Measurements from ENCODE around the gene NCAM1.

Gene NCAM1

GRCh38 chr11:112983887-112984286 is 22.7 kb downstream of the NCAM1 start:
- Histone ChIP-seq H2BK120ac (ENCODE audit: low read depth, low read length) (no peak overlapping the region), H3K4me2 (ENCODE audit: low read length, poor library complexity, severe bottlenecking) (no peak overlapping the region), H4K91ac (ENCODE audit: low read length) (no peak overlapping the region), H3K79me1 (replicated peaks; ENCODE audit: low read length, poor library complexity, severe bottlenecking) (no peaks in the 10 kb centered on the region), H2AK5ac (ENCODE audit: low read length, severe bottlenecking) (no peak overlapping the region), H3K4me1 (ENCODE audit: control insufficient read depth, insufficient read depth, low read depth, low read length) (no peaks in the 10 kb centered on the region), H3K36me3 (ENCODE audit: control insufficient read depth in 1 of 2, insufficient read depth in 2 of 2, low read depth in 1 of 2, low read length in 2 of 2) (no peaks in the 10 kb centered on the region), H3K4me3 (ENCODE audit: insufficient read depth in 1 of 2, low read depth in 1 of 2, low read length in 2 of 2) (no peak overlapping the region), H4K8ac (ENCODE audit: low read length) (no peak overlapping the region), H3K4ac (ENCODE audit: low read depth in 1 of 2, low read length in 2 of 2) (no peak overlapping the region), H3K18ac (ENCODE audit: low read depth in 1 of 2, low read length in 2 of 2) (no peak overlapping the region), H3K23ac (ENCODE audit: low read length in 2 of 2) (no peak overlapping the region), H2BK15ac (ENCODE audit: low read depth, poor library complexity, severe bottlenecking) (no peak overlapping the region), H2AFZ (ENCODE audit: low read depth, low read length) (no peak overlapping the region), H2BK12ac (ENCODE audit: low read length in 2 of 2) (no peak overlapping the region), H3K9me3 (ENCODE audit: control insufficient read depth, low read length) (peaks cover 10% of the 10 kb centered on the region), H2BK5ac (ENCODE audit: low read depth, low read length, poor library complexity, severe bottlenecking) (no peak overlapping the region), H3K14ac (ENCODE audit: low read length in 2 of 2) (no peak overlapping the region), H3K9ac (ENCODE audit: low read length) (no peak overlapping the region), H3K27me3 (ENCODE audit: control insufficient read depth in 1 of 2, insufficient read depth in 1 of 2, low read length in 2 of 2) (no peaks in the 10 kb centered on the region), H3K27ac (ENCODE audit: low read length, poor library complexity, severe bottlenecking) (no peak overlapping the region)
- WGBS, result no CpG with 5 or more reads among the region's 1 CpG
- no peak for DNase-seq

- Histone ChIP-seq H2BK12ac (ENCODE audit: low read length in 2 of 2) (no peak overlapping the region), H3K27me3 (ENCODE audit: control insufficient read depth in 1 of 2, insufficient read depth in 1 of 2, low read length in 2 of 2) (no peaks in the 10 kb centered on the region), H3K27ac (ENCODE audit: low read length, poor library complexity, severe bottlenecking) (no peak overlapping the region), H3K18ac (ENCODE audit: low read depth in 1 of 2, low read length in 2 of 2) (no peak overlapping the region), H2BK120ac (ENCODE audit: low read depth, low read length) (no peak overlapping the region), H3K4me2 (ENCODE audit: low read length, poor library complexity, severe bottlenecking) (no peak overlapping the region), H3K36me3 (ENCODE audit: control insufficient read depth in 1 of 2, insufficient read depth in 2 of 2, low read depth in 1 of 2, low read length in 2 of 2) (no peaks in the 10 kb centered on the region), H3K4me3 (ENCODE audit: insufficient read depth in 1 of 2, low read depth in 1 of 2, low read length in 2 of 2) (no peak overlapping the region), H2AFZ (ENCODE audit: low read depth, low read length) (no peak overlapping the region), H3K9me3 (ENCODE audit: control insufficient read depth, low read length) (peaks cover 30% of the 10 kb centered on the region), H3K23ac (ENCODE audit: low read length in 2 of 2) (no peak overlapping the region), H3K4ac (ENCODE audit: low read depth in 1 of 2, low read length in 2 of 2) (no peak overlapping the region), H2BK15ac (ENCODE audit: low read depth, poor library complexity, severe bottlenecking) (no peak overlapping the region), H3K9ac (ENCODE audit: low read length) (no peak overlapping the region), H2BK5ac (ENCODE audit: low read depth, low read length, poor library complexity, severe bottlenecking) (no peak overlapping the region), H2AK5ac (ENCODE audit: low read length, severe bottlenecking) (no peak overlapping the region), H3K14ac (ENCODE audit: low read length in 2 of 2) (no peak overlapping the region), H4K8ac (ENCODE audit: low read length) (no peak overlapping the region), H3K79me1 (replicated peaks; ENCODE audit: low read length, poor library complexity, severe bottlenecking) (no peaks in the 10 kb centered on the region), H4K91ac (ENCODE audit: low read length) (no peak overlapping the region), H3K4me1 (ENCODE audit: control insufficient read depth, insufficient read depth, low read depth, low read length) (no peaks in the 10 kb centered on the region)
- DNase-seq, result no peak
- no CpG with 5 or more reads among the region's 1 CpG for WGBS
Observed at GRCh38 chr11:112989198-112989597, 28.0 kb downstream of the NCAM1 start.

- no peak overlapping the region for H3K4ac ChIP-seq (ENCODE audit: low read depth in 1 of 2, low read length in 2 of 2)
- H3K23ac ChIP-seq (ENCODE audit: low read length in 2 of 2), result no peak overlapping the region
- no peak overlapping the region for H3K4me3 ChIP-seq (ENCODE audit: insufficient read depth in 1 of 2, low read depth in 1 of 2, low read length in 2 of 2)
- H3K27me3 ChIP-seq (ENCODE audit: control insufficient read depth in 1 of 2, insufficient read depth in 1 of 2, low read length in 2 of 2), result no peaks in the 10 kb centered on the region
- no peak overlapping the region for H3K18ac ChIP-seq (ENCODE audit: low read depth in 1 of 2, low read length in 2 of 2)
- no peak for DNase-seq
- H2AK5ac ChIP-seq (ENCODE audit: low read length, severe bottlenecking), result no peak overlapping the region
- H4K91ac ChIP-seq (ENCODE audit: low read length), result no peak overlapping the region
- no peaks in the 10 kb centered on the region for H3K79me1 ChIP-seq (replicated peaks; ENCODE audit: low read length, poor library complexity, severe bottlenecking)
- H2BK120ac ChIP-seq (ENCODE audit: low read depth, low read length), result no peak overlapping the region
- H3K14ac ChIP-seq (ENCODE audit: low read length in 2 of 2), result no peak overlapping the region
- H3K27ac ChIP-seq (ENCODE audit: low read length, poor library complexity, severe bottlenecking), result no peak overlapping the region
- H3K9ac ChIP-seq (ENCODE audit: low read length), result no peak overlapping the region
- H3K4me2 ChIP-seq (ENCODE audit: low read length, poor library complexity, severe bottlenecking), result no peak overlapping the region
- H3K36me3 ChIP-seq (ENCODE audit: control insufficient read depth in 1 of 2, insufficient read depth in 2 of 2, low read depth in 1 of 2, low read length in 2 of 2), result no peaks in the 10 kb centered on the region
- no peak overlapping the region for H2BK5ac ChIP-seq (ENCODE audit: low read depth, low read length, poor library complexity, severe bottlenecking)
- H3K4me1 ChIP-seq (ENCODE audit: control insufficient read depth, insufficient read depth, low read depth, low read length), result no peaks in the 10 kb centered on the region
- H3K9me3 ChIP-seq (ENCODE audit: control insufficient read depth, low read length), result peaks cover 20% of the 10 kb centered on the region
- H2BK15ac ChIP-seq (ENCODE audit: low read depth, poor library complexity, severe bottlenecking), result no peak overlapping the region
- H2BK12ac ChIP-seq (ENCODE audit: low read length in 2 of 2), result no peak overlapping the region
- H4K8ac ChIP-seq (ENCODE audit: low read length), result no peak overlapping the region
- H2AFZ ChIP-seq (ENCODE audit: low read depth, low read length), result no peak overlapping the region
Observed at GRCh38 chr11:112993808-112994207, 32.6 kb downstream of the NCAM1 start.

GRCh38 chr11:112995423-112996090 is 34.3 kb downstream of the NCAM1 start:
- H2BK5ac ChIP-seq (ENCODE audit: low read depth, low read length, poor library complexity, severe bottlenecking), result no peak overlapping the region
- no peaks in the 10 kb centered on the region for H3K79me1 ChIP-seq (replicated peaks; ENCODE audit: low read length, poor library complexity, severe bottlenecking)
- H3K18ac ChIP-seq (ENCODE audit: low read depth in 1 of 2, low read length in 2 of 2), result no peak overlapping the region
- WGBS, result 62% methylated on average over 1 of the region's 2 CpGs
- no peak overlapping the region for H3K23ac ChIP-seq (ENCODE audit: low read length in 2 of 2)
- no peak overlapping the region for H3K4me3 ChIP-seq (ENCODE audit: insufficient read depth in 1 of 2, low read depth in 1 of 2, low read length in 2 of 2)
- no peak overlapping the region for H2BK15ac ChIP-seq (ENCODE audit: low read depth, poor library complexity, severe bottlenecking)
- DNase-seq, result no peak
- no peak overlapping the region for H2AK5ac ChIP-seq (ENCODE audit: low read length, severe bottlenecking)
- no peak overlapping the region for H3K9ac ChIP-seq (ENCODE audit: low read length)
- no peaks in the 10 kb centered on the region for H3K36me3 ChIP-seq (ENCODE audit: control insufficient read depth in 1 of 2, insufficient read depth in 2 of 2, low read depth in 1 of 2, low read length in 2 of 2)
- H3K27ac ChIP-seq (ENCODE audit: low read length, poor library complexity, severe bottlenecking), result no peak overlapping the region
- peaks cover 3% of the 10 kb centered on the region for H3K9me3 ChIP-seq (ENCODE audit: control insufficient read depth, low read length)
- H2BK12ac ChIP-seq (ENCODE audit: low read length in 2 of 2), result no peak overlapping the region
- no peak overlapping the region for H3K4me2 ChIP-seq (ENCODE audit: low read length, poor library complexity, severe bottlenecking)
- no peaks in the 10 kb centered on the region for H3K4me1 ChIP-seq (ENCODE audit: control insufficient read depth, insufficient read depth, low read depth, low read length)
- H2BK120ac ChIP-seq (ENCODE audit: low read depth, low read length), result no peak overlapping the region
- H3K27me3 ChIP-seq (ENCODE audit: control insufficient read depth in 1 of 2, insufficient read depth in 1 of 2, low read length in 2 of 2), result no peaks in the 10 kb centered on the region
- H4K91ac ChIP-seq (ENCODE audit: low read length), result no peak overlapping the region
- no peak overlapping the region for H3K4ac ChIP-seq (ENCODE audit: low read depth in 1 of 2, low read length in 2 of 2)
- no peak overlapping the region for H3K14ac ChIP-seq (ENCODE audit: low read length in 2 of 2)
- no peak overlapping the region for H2AFZ ChIP-seq (ENCODE audit: low read depth, low read length)
- H4K8ac ChIP-seq (ENCODE audit: low read length), result no peak overlapping the region

All from mesenchymal stem cell (in vitro differentiated cells and primary cell).